ENCODE measurements around the gene KANSL1.
"Not testable (repeated sequence)": the region's sequence is repeated elsewhere in the genome, so short reads cannot be mapped to it uniquely, and the experiment has no call there.

Gene KANSL1

GRCh38 chr17:46193151-46193625, at the start of gene KANSL1:
TSS of gene KANSL1 (minus strand) at chr17:46193429. CDS start at chr17:46172143, 21,286 bp downstream.
- Histone ChIP-seq H3K9me3 (ENCODE audit: control insufficient read depth in 5 of 5, low read length in 5 of 5) (no peaks in the 10 kb centered on the region), H3K27ac (ENCODE audit: low read depth, low read length) (peak within 1 kb of the TSS; percentile 99), H3K9ac (ENCODE audit: low read length in 5 of 5) (peak within 1 kb of the TSS; percentile 94 to 99 (median 96)), H3K4me1 (ENCODE audit: control insufficient read depth in 5 of 5, insufficient read depth in 5 of 5, low read length in 5 of 5) (peaks cover 0 to 52% (median 46%) of the 10 kb centered on the region in 5 donors), H3K4me3 (ENCODE audit: low read depth in 1 of 5, low read length in 5 of 5) (peak within 1 kb of the TSS; percentile 87 to 98 (median 95)), H3K36me3 (ENCODE audit: control insufficient read depth in 5 of 5, insufficient read depth in 5 of 5, low read length in 5 of 5) (peaks cover 0 to 4% (median 0%) of the 10 kb centered on the region in 5 donors), H3K27me3 (ENCODE audit: control insufficient read depth in 5 of 5, insufficient read depth in 4 of 5, low read length in 5 of 5) (no peaks in the 10 kb centered on the region)

GRCh38 chr17:46231359-46231758, 38.1 kb upstream of the KANSL1 start:
- H3K27ac ChIP-seq (ENCODE audit: low read depth, low read length); H3K4me3 ChIP-seq (ENCODE audit: low read depth in 1 of 5, low read length in 5 of 5); H3K9ac ChIP-seq (ENCODE audit: low read length in 5 of 5); H3K4me1 ChIP-seq (ENCODE audit: control insufficient read depth in 5 of 5, insufficient read depth in 5 of 5, low read length in 5 of 5); H3K36me3 ChIP-seq (ENCODE audit: control insufficient read depth in 5 of 5, insufficient read depth in 5 of 5, low read length in 5 of 5); H3K9me3 ChIP-seq (ENCODE audit: control insufficient read depth in 5 of 5, low read length in 5 of 5); H3K27me3 ChIP-seq (ENCODE audit: control insufficient read depth in 5 of 5, insufficient read depth in 4 of 5, low read length in 5 of 5): not testable (repeated sequence)

GRCh38 chr17:46225274-46225794, 32.1 kb upstream of the KANSL1 start:
- H3K9ac ChIP-seq (ENCODE audit: low read length in 5 of 5) = not testable (repeated sequence)

GRCh38 chr17:46224864-46225263, 31.6 kb upstream of the KANSL1 start:
- H3K27ac ChIP-seq (ENCODE audit: low read depth, low read length); H3K9ac ChIP-seq (ENCODE audit: low read length in 5 of 5): not testable (repeated sequence)

More at GRCh38 chr17:46225274-46225794, 32.1 kb upstream of the KANSL1 start:
- H3K36me3 ChIP-seq (ENCODE audit: control insufficient read depth in 5 of 5, insufficient read depth in 5 of 5, low read length in 5 of 5); H3K27me3 ChIP-seq (ENCODE audit: control insufficient read depth in 5 of 5, insufficient read depth in 4 of 5, low read length in 5 of 5); H3K9me3 ChIP-seq (ENCODE audit: control insufficient read depth in 5 of 5, low read length in 5 of 5); H3K27ac ChIP-seq (ENCODE audit: low read depth, low read length); H3K4me1 ChIP-seq (ENCODE audit: control insufficient read depth in 5 of 5, insufficient read depth in 5 of 5, low read length in 5 of 5): not testable (repeated sequence)
- peak overlapping the region; percentile 62 to 84 (median 71) for H3K4me3 ChIP-seq (ENCODE audit: low read depth in 1 of 5, low read length in 5 of 5)

GRCh38 chr17:46223041-46223440, 29.8 kb upstream of the KANSL1 start:
- not testable (repeated sequence) for H3K9me3 ChIP-seq (ENCODE audit: control insufficient read depth in 5 of 5, low read length in 5 of 5); H3K4me1 ChIP-seq (ENCODE audit: control insufficient read depth in 5 of 5, insufficient read depth in 5 of 5, low read length in 5 of 5); H3K4me3 ChIP-seq (ENCODE audit: low read depth in 1 of 5, low read length in 5 of 5); H3K9ac ChIP-seq (ENCODE audit: low read length in 5 of 5); H3K27ac ChIP-seq (ENCODE audit: low read depth, low read length); H3K27me3 ChIP-seq (ENCODE audit: control insufficient read depth in 5 of 5, insufficient read depth in 4 of 5, low read length in 5 of 5); H3K36me3 ChIP-seq (ENCODE audit: control insufficient read depth in 5 of 5, insufficient read depth in 5 of 5, low read length in 5 of 5)

More at GRCh38 chr17:46224864-46225263, 31.6 kb upstream of the KANSL1 start:
- H3K27me3 ChIP-seq (ENCODE audit: control insufficient read depth in 5 of 5, insufficient read depth in 4 of 5, low read length in 5 of 5); H3K9me3 ChIP-seq (ENCODE audit: control insufficient read depth in 5 of 5, low read length in 5 of 5); H3K4me1 ChIP-seq (ENCODE audit: control insufficient read depth in 5 of 5, insufficient read depth in 5 of 5, low read length in 5 of 5); H3K36me3 ChIP-seq (ENCODE audit: control insufficient read depth in 5 of 5, insufficient read depth in 5 of 5, low read length in 5 of 5): not testable (repeated sequence)
- H3K4me3 ChIP-seq (ENCODE audit: low read depth in 1 of 5, low read length in 5 of 5) = peak overlapping the region in 4 of 5 donors; percentile 62 to 72 (median 68)

GRCh38 chr17:46216682-46217081, 23.5 kb upstream of the KANSL1 start:
- no peak overlapping the region for H3K4me3 ChIP-seq (ENCODE audit: low read depth in 1 of 5, low read length in 5 of 5)
- no peaks in the 10 kb centered on the region for H3K9me3 ChIP-seq (ENCODE audit: control insufficient read depth in 5 of 5, low read length in 5 of 5)
- no peak overlapping the region for H3K27ac ChIP-seq (ENCODE audit: low read depth, low read length)
- no peaks in the 10 kb centered on the region for H3K27me3 ChIP-seq (ENCODE audit: control insufficient read depth in 5 of 5, insufficient read depth in 4 of 5, low read length in 5 of 5)
- H3K4me1 ChIP-seq (ENCODE audit: control insufficient read depth in 5 of 5, insufficient read depth in 5 of 5, low read length in 5 of 5) = peaks cover 0 to 8% (median 3%) of the 10 kb centered on the region in 5 donors
- H3K9ac ChIP-seq (ENCODE audit: low read length in 5 of 5) = no peak overlapping the region
- peaks cover 0 to 13% (median 2%) of the 10 kb centered on the region in 5 donors for H3K36me3 ChIP-seq (ENCODE audit: control insufficient read depth in 5 of 5, insufficient read depth in 5 of 5, low read length in 5 of 5)

GRCh38 chr17:46212634-46213435, 19.6 kb upstream of the KANSL1 start:
- Histone ChIP-seq H3K9ac (ENCODE audit: low read length in 5 of 5) (peak overlapping the region in 1 of 5 donors; percentile 69), H3K27me3 (ENCODE audit: control insufficient read depth in 5 of 5, insufficient read depth in 4 of 5, low read length in 5 of 5) (no peaks in the 10 kb centered on the region), H3K4me3 (ENCODE audit: low read depth in 1 of 5, low read length in 5 of 5) (no peak overlapping the region), H3K36me3 (ENCODE audit: control insufficient read depth in 5 of 5, insufficient read depth in 5 of 5, low read length in 5 of 5) (peaks cover 0 to 7% (median 0%) of the 10 kb centered on the region in 5 donors), H3K9me3 (ENCODE audit: control insufficient read depth in 5 of 5, low read length in 5 of 5) (no peaks in the 10 kb centered on the region), H3K4me1 (ENCODE audit: control insufficient read depth in 5 of 5, insufficient read depth in 5 of 5, low read length in 5 of 5) (peaks cover 0 to 22% (median 9%) of the 10 kb centered on the region in 5 donors), H3K27ac (ENCODE audit: low read depth, low read length) (no peak overlapping the region)

- H3K4me3 ChIP-seq (ENCODE audit: low read depth in 1 of 5, low read length in 5 of 5) = no peak overlapping the region
- no peak overlapping the region for H3K9ac ChIP-seq (ENCODE audit: low read length in 5 of 5)
- no peaks in the 10 kb centered on the region for H3K27me3 ChIP-seq (ENCODE audit: control insufficient read depth in 5 of 5, insufficient read depth in 4 of 5, low read length in 5 of 5)
- peaks cover 0 to 22% (median 9%) of the 10 kb centered on the region in 5 donors for H3K4me1 ChIP-seq (ENCODE audit: control insufficient read depth in 5 of 5, insufficient read depth in 5 of 5, low read length in 5 of 5)
- H3K9me3 ChIP-seq (ENCODE audit: control insufficient read depth in 5 of 5, low read length in 5 of 5) = peaks cover 0 to 9% (median 4%) of the 10 kb centered on the region in 5 donors
- no peaks in the 10 kb centered on the region for H3K36me3 ChIP-seq (ENCODE audit: control insufficient read depth in 5 of 5, insufficient read depth in 5 of 5, low read length in 5 of 5)
- H3K27ac ChIP-seq (ENCODE audit: low read depth, low read length) = no peak overlapping the region
Observed at GRCh38 chr17:46208997-46209396, 15.8 kb upstream of the KANSL1 start.

- Histone ChIP-seq H3K27me3 (ENCODE audit: control insufficient read depth in 5 of 5, insufficient read depth in 4 of 5, low read length in 5 of 5) (no peaks in the 10 kb centered on the region), H3K9ac (ENCODE audit: low read length in 5 of 5) (no peak overlapping the region), H3K36me3 (ENCODE audit: control insufficient read depth in 5 of 5, insufficient read depth in 5 of 5, low read length in 5 of 5) (no peaks in the 10 kb centered on the region), H3K4me1 (ENCODE audit: control insufficient read depth in 5 of 5, insufficient read depth in 5 of 5, low read length in 5 of 5) (peaks cover 0 to 7% (median 5%) of the 10 kb centered on the region in 5 donors), H3K9me3 (ENCODE audit: control insufficient read depth in 5 of 5, low read length in 5 of 5) (peaks cover 0 to 9% (median 4%) of the 10 kb centered on the region in 5 donors), H3K27ac (ENCODE audit: low read depth, low read length) (no peak overlapping the region), H3K4me3 (ENCODE audit: low read depth in 1 of 5, low read length in 5 of 5) (no peak overlapping the region)
Observed at GRCh38 chr17:46205975-46206374, 12.7 kb upstream of the KANSL1 start.

- H3K9ac ChIP-seq (ENCODE audit: low read length in 5 of 5) = no peak overlapping the region
- no peak overlapping the region for H3K4me3 ChIP-seq (ENCODE audit: low read depth in 1 of 5, low read length in 5 of 5)
- H3K27ac ChIP-seq (ENCODE audit: low read depth, low read length) = no peak overlapping the region
- no peaks in the 10 kb centered on the region for H3K27me3 ChIP-seq (ENCODE audit: control insufficient read depth in 5 of 5, insufficient read depth in 4 of 5, low read length in 5 of 5)
- peaks cover 0 to 9% (median 4%) of the 10 kb centered on the region in 5 donors for H3K9me3 ChIP-seq (ENCODE audit: control insufficient read depth in 5 of 5, low read length in 5 of 5)
- H3K36me3 ChIP-seq (ENCODE audit: control insufficient read depth in 5 of 5, insufficient read depth in 5 of 5, low read length in 5 of 5) = no peaks in the 10 kb centered on the region
- H3K4me1 ChIP-seq (ENCODE audit: control insufficient read depth in 5 of 5, insufficient read depth in 5 of 5, low read length in 5 of 5) = peaks cover 0 to 6% (median 0%) of the 10 kb centered on the region in 5 donors
Observed at GRCh38 chr17:46202424-46202823, 9.2 kb upstream of the KANSL1 start.

Measured in subcutaneous abdominal adipose tissue (tissue), 5 donors.